Testis (tissue), 2 donors: ENCODE measurements around the gene PCDHA7.
"Not testable (repeated sequence)": the region's sequence is repeated elsewhere in the genome, so short reads cannot be mapped to it uniquely, and the experiment has no call there.

Experiments used
- POLR2A ChIP-seq: fragments of 450-650 bp; IDR thresholded peaks from one replicate; pipeline ENCODE4 v1.6.1; 2017; ENCODE audit warnings: antibody characterized with exemption, mild to moderate bottlenecking, moderate library complexity
- TF ChIP-seq, protein P1 (sequence below), 3 experiments: fragments of 450-650 bp in 2 of 3; fragments of 200-600 bp in 1 of 3; sonication (generic) in 1 of 3; IDR thresholded peaks; one replicate each; pipeline ENCODE4 v1.5.1; 2016 to 2019; ENCODE audit warnings: antibody characterized with exemption in 3 of 3, mild to moderate bottlenecking in 2 of 3, moderate library complexity in 1 of 3

DNA sequence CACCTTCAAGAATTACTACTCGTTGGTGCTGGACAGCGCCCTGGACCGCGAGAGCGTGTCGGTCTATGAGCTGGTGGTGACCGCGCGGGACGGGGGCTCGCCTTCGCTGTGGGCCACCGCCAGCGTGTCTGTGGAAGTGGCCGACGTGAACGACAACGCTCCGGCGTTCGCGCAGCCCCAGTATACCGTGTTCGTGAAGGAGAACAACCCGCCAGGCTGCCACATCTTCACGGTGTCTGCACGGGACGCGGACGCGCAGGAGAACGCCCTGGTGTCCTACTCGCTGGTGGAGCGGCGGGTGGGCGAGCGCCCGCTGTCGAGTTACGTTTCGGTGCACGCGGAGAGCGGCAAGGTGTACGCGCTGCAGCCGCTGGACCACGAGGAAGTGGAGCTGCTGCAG lies 11.1 kb upstream of the PCDHA7 start:
- not testable (repeated sequence) for TF ChIP-seq POLR2A
- TF ChIP-seq, protein P1, sequence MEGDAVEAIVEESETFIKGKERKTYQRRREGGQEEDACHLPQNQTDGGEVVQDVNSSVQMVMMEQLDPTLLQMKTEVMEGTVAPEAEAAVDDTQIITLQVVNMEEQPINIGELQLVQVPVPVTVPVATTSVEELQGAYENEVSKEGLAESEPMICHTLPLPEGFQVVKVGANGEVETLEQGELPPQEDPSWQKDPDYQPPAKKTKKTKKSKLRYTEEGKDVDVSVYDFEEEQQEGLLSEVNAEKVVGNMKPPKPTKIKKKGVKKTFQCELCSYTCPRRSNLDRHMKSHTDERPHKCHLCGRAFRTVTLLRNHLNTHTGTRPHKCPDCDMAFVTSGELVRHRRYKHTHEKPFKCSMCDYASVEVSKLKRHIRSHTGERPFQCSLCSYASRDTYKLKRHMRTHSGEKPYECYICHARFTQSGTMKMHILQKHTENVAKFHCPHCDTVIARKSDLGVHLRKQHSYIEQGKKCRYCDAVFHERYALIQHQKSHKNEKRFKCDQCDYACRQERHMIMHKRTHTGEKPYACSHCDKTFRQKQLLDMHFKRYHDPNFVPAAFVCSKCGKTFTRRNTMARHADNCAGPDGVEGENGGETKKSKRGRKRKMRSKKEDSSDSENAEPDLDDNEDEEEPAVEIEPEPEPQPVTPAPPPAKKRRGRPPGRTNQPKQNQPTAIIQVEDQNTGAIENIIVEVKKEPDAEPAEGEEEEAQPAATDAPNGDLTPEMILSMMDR (IDR thresholded peaks at IDR 0.05), result not testable (repeated sequence)
